GM18951 (cell line): ENCODE data around the gene IL4I1.

Experiments
- POLR2A ChIP-seq: IDR thresholded peaks from 4 replicates; pipeline ENCODE4 v1.6.1; 2011; ENCODE audit warnings: mild to moderate bottlenecking; ENCODE audit not compliant: insufficient read length, insufficient read depth; ENCODE audit errors: extremely low read depth
- in situ Hi-C: fragments of 300-500 bp; cut with MboI; formaldehyde crosslinking; loops from one replicate; pipeline ENCODE4 v1.12.0; 2022; ENCODE audit warnings: low sequenced_read_pairs, mixed read lengths, inconsistent platforms; ENCODE audit not compliant: unreplicated experiment

Gene IL4I1

DNA sequence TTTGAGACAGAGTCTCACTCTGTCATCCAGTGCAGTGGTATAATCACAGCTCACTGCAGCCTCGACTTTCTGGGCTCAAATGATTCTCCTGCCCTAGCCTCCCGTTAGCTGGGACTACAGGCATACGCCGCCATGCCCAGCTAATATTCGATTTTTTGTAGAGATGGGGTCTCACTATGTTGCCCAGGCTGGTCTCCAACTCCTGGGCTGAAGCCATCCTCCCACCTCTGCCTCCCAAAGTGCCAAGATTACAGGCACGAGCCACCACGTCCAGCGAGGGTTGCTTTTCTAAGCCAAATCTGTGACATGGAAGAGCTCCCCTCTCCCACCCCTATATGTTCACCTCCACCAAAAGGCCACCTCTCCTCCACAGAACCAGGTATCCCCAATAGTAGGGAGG, 21.4 kb upstream of the IL4I1 start:
- in situ Hi-C loops = no loop called here

DNA sequence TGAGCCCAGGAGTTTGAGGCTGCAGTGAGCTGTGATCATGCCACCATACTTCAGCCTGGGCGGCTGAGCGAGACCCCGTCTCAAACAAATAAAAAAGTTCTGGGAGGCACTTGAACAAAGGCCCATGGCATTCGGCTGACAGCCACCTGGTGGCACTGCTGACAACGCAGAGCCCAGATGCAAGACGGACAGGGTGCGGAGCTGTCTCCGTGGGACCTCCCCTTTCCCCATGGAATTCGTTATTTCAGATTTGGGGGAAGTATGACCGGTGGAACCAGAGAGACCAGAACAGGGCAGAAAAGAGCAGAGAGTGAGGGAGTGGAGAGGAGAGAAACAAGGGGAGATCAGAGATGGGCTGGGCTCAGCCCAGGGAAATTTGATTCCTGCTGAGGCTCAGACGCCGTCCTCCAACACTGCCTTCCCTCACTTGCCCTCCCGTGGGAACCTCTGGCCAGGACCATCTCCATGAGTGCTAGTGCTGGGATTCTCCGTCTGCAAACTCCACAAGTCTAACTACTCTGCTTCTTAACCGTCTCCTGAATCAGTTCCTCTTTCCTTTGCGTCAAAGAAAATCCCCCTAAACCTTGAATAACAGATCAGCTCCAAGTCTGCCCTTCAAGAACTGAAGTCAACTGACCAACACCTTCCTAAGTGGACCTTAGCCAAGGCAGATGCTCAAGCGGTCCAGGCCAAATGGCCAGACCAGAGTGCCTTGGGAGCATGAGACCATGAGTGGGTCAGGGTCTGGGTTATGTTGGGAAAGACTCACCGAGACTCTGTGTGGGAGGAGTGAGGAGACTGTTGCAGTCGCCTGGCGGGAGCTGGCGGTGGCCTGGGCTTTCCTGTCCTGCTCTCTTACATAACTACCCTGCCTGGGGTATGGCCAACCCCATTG, 20.4 kb upstream of the IL4I1 start:
- TF ChIP-seq POLR2A = no peak
- in situ Hi-C loops = no loop called here

More for the DNA sequence above, 21.4 kb upstream of the IL4I1 start:
- no peak for TF ChIP-seq POLR2A

DNA sequence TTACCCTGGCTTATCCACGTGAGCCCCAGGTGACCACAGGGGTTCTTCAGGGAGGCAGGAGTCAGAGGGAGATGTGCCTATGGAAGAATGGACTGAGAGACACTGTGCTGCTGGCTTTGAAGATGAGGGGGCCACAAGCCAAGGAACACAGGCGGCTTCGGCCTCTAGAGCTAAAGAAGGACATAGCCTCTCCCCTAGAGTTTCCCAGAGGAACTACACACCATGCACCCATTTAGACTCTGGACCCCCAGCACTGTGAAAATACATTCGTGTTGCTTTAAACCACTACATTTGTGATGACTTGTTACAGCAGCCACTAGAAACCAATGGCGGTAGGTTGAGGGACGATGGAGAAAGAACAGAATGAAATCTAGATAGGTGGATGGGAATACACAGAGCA, 18.6 kb upstream of the IL4I1 start:
- in situ Hi-C loops = no loop called here

DNA sequence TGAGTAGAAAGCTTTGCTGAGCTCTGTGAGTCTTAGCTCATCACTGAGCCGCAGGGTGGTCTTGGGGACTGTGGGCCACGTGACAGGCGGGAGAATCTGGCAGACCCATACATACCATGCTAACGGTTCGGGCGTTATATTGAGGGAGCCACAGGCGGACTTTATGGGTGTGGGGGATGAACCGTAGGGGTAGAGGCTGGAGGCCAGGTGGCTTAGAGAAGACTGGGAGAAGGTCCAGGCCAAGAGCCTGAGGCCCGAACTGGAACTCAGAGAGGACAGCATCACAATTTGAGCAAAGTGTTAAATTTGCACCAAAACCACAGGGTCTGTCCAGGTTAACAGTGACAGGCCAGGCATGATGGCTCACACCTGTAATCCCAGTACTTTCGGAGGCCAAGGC, 17.0 kb upstream of the IL4I1 start:
- in situ Hi-C loops = no loop called here

More for the DNA sequence above, 18.6 kb upstream of the IL4I1 start:
- no peak for TF ChIP-seq POLR2A

DNA sequence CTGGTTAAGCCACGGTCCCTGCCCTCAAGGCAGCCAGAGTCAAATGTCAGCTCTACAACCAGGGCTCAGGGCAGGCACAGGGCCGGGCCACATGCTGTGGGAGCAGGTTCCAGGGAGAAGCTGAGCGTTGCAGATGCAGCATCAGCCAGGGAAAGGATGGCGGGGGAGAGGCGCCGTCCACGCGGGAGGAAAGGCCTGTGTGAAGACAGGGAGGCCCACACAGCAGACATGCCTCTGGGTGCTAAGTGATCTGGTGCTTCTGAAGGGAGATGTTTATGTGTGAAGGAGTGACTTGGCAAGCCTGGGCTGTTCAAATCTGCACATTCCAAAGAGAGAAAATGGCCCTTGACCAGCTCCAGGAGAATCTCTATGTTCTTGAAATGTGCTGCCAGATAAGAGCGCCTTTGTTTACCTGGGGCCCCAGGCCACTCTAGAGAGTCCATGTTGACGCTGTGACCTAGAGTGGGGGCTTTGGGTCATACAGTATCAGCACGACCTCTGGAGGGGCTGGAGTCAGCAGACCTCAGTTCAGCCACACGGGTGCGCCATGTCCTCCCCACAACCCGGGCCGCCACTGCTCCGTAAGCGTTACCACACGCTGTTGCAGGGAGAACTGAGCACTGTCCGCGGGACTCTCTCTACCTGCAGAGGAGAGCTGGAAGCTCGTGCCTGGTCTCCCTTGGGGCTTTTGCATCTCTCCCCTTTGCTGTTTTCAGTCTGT, 16.4 kb upstream of the IL4I1 start:
- in situ Hi-C loops = no loop called here
- no peak for TF ChIP-seq POLR2A

More for the DNA sequence above, 17.0 kb upstream of the IL4I1 start:
- no peak for TF ChIP-seq POLR2A

DNA sequence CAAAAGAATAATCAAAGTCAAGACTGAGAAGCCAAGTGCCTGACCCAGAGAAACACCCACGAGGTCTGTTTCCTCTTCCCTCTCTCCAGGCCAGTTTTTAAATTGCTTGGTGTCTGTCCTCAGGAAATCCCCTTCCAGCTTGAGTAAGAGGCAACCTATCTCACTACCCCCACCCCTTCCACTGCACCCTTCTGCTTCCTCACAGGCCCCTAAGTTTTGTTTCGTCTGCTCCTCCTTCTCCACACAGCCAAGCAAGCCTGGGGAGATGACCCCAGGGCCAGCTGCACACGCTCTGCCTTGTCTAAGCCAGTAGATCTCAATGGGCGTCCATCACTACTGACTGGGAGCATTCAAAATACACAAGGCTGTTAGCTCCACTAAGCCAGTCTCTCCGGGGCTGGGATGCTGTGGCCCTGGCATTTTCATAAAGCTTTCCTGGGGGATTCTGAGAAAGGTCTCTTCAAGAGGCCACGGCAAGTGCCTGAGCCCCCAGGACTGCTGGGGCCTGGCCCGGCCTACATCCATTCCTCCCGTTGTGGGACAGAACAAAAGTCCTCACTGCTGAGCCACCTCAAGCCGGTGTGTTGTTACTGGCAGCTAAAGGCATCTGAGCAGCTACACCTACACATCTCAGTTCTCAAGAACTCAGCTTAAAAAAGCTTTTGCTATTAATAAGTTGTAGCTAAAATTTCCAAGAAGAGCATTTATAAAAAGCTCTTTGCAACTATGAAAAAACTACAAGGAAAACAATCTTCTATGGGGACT, 14.9 kb upstream of the IL4I1 start:
- in situ Hi-C loops = no loop called here
- peak; percentile 55 for TF ChIP-seq POLR2A

DNA sequence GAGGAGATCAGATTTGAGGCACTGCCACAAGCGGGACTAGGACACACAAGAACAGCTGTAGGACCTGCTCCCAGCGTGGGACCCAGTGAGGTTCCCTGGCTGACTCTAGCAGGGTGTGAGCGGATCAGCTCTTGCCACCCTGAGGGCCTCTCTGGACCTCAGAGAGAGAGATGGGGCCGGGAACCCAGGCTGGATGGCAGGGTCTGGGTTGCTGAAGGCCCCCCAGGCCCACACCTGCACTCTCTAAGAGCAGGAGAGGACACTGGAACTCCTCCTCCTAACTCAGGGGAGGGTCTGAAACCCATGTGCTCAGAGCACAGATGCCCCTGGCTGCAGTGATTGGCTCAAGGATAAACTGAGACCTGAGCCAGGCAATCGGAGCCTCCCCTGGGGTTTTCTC, 13.5 kb upstream of the IL4I1 start:
- peak; percentile 30 for TF ChIP-seq POLR2A
- in situ Hi-C loops = no loop called here

DNA sequence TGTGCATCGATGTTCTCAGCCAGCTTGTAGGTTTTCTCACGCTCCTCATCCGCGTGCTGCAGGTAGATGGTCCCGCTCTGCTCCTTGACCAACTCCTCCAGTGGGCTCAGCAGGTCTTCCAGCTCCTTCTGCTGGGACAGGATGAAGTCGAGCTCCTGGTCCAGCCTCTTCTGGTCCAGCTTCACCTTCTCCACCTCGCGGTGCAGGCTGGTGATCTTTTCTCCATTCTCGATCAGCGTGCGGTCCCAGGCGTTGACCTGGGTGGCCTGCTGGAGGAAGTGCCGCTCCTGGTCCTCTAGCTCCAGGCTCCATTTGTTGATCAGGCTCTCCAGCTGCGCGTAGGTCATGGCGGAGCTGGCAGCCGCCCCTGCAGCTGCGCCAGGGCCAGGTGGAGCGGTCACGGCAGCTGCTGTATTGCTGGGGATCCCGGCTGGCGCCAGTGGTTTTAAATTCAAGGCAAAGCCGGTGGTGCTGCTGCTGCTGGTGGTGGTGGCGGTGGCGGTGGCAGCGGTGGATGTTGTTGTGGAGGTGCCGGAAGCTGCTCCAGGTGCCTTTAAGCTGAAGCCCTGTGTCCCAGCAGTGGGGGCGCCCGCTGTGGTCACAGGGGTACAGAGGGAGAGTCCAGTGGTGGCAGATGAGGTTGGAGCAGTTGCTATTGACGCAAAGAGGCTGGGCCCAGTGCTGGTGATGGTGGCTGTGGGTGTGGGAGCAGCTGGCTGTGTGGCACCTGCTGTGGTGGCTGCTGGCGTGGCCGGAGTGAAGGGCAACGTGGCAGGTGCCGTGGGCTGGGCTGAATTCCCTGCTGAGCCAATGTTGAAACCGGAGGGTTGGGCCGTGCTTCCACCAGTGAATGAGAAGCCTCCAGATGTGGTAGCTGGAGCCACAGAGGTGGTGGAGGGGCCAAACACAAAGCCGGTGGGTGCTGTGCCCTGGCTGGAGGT, 12.1 kb upstream of the IL4I1 start:
- no peak for TF ChIP-seq POLR2A
- in situ Hi-C loops = no loop called here

DNA sequence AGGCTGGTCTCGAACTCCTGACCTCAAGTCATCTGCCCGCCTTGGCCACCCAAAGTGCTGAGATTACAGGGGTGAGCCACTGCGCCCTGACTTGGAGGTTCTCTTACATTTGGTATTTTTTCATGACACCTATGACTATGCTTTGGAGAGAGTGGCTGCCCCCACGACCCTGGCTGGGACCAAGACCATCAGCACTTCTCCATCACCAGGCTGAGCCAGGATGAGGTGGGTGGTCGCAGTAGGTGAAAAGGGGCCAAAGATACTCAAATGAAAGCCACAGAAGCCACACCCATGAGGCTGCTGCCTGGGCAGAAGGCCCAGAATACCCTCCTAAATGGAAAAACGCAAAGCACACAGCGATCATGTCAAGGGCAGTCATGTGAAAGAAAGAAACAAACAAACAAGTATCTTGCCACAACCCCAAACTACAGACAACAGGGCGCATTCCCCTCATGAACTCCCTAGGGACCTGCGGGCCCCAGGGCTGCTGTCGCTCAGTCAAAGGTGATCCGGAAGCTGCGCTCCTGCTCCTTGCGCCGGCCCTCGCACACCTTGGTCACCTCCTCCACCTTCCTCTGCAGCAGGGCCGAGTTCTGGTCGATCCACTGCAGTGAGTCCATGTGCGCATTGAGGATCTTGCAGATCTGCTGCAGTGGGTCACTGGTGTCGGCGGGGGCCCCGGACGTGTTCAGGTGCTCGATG, 11.2 kb upstream of the IL4I1 start:
- TF ChIP-seq POLR2A = no peak
- in situ Hi-C loops = no loop called here

DNA sequence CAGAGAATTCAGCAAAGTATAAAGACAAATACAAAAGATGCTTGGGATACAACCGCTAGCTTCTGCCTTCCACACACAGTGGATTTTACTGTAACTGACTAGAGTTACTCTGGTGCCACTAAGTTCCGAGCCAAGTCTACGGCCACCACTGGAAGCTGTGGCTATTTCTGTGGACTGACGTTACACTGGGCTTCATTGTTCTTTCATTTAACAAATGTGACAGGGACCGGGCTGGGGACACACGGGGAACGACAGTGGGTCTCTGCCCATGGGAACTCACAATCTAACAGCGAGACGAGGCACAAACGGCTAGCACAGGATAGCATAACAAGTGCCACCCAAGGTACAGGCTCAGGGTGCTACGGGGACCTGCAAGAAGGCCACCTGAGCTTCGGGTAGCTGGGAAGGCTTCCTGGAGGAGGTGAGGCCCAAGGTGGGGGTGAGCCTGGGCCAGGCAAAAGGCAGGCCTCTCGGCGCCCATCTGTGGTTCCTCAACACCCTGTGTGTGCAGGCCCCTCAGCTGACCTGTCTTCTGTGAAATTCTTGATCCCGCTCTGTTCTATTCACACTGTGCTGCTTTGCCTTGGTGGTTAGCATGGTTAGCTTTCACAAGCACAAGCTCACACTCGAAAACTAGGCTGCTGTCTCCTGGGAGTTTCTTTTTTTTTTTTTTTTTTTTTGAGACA, 10.3 kb upstream of the IL4I1 start:
- no peak for TF ChIP-seq POLR2A
- in situ Hi-C loops = no loop called here

DNA sequence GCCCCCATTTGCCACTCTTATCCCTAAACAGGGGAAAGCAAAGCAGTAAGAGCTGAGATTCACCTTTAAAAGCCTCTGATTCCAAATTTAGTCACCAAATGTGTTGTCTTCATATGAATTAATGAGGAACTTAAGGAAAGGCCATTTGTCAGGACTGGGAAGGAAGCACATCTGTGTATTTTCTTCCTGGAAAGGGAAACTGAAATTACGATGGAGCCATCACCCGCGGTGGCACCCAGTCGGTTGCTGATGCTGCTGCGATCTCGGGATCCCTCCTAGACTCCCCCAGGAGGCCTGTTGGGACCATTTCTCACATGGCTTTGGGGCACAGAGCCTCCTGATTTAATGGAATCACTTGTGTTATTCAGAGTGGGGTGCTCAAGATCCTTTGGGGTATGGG, 7.4 kb upstream of the IL4I1 start:
- no peak for TF ChIP-seq POLR2A
- in situ Hi-C loops = no loop called here
